ENCODE results near the gene SAYSD1. TPM values are rescaled to one million over a fixed set of nuclear protein-coding genes. Genes with fewer than 3 reads are reported as not detected.

The SAYSD1 gene
- total and polyA plus RNA-seq, 2 of the 8 experiments (the other 6 are each of a cell fraction or from before 2014, with no cell fraction given): 6.7 to 7.9 TPM

GRCh38 chr6:39118921-39119320 is 3.9 kb upstream of the SAYSD1 start:
- Histone ChIP-seq H4K5ac (ENCODE audit: insufficient read length, low read depth, low read length) (no peak overlapping the region), H2BK15ac (ENCODE audit: low read length) (no peak overlapping the region), H3K4me3 (ENCODE audit: extremely low read depth in 1 of 4, insufficient read depth in 2 of 4, low read depth in 3 of 4, low read length in 4 of 4) (no peak overlapping the region), H3K79me2 (ENCODE audit: control insufficient read depth in 1 of 2, insufficient read depth in 2 of 2, low read length in 2 of 2) (no peaks in the 10 kb centered on the region), H3K4me1 (replicated peaks in 1 of 4; ENCODE audit: control insufficient read depth in 3 of 4, insufficient read depth in 4 of 4, low read length in 3 of 4) (peaks cover 0 to 6% (median 5%) of the 10 kb centered on the region in 4 experiments; a peak in 5 of 7 replicates), H4K8ac (ENCODE audit: extremely low read depth, insufficient read depth, low read length) (no peak overlapping the region), H2AK5ac (ENCODE audit: low read depth, low read length) (no peak overlapping the region), H2BK120ac (replicated peaks; ENCODE audit: low read depth, low read length) (no peak overlapping the region), H3K4me2 (ENCODE audit: insufficient read depth in 1 of 2, low read depth in 2 of 2, low read length in 2 of 2) (no peak overlapping the region), H3K9me3 (ENCODE audit: insufficient read depth in 2 of 2, low read depth in 1 of 2, low read length in 1 of 2) (no peaks in the 10 kb centered on the region), H2BK5ac (ENCODE audit: low read depth, low read length) (no peak overlapping the region), H2BK20ac (ENCODE audit: low read length) (no peak overlapping the region), H3K9ac (replicated peaks in 1 of 4; ENCODE audit: extremely low read depth in 1 of 4, low read depth in 3 of 4, low read length in 3 of 4) (no peak overlapping the region), H3K18ac (ENCODE audit: extremely low read depth, low read length) (no peak overlapping the region), H3K14ac (ENCODE audit: insufficient read length) (no peak overlapping the region), H3K36me3 (ENCODE audit: control insufficient read depth in 2 of 4, insufficient read depth in 4 of 4, low read length in 3 of 4) (no peaks in the 10 kb centered on the region), H4K20me1 (replicated peaks in 1 of 2; ENCODE audit: control insufficient read depth in 1 of 2, insufficient read depth in 2 of 2, low read length in 2 of 2) (no peaks in the 10 kb centered on the region), H2BK12ac (ENCODE audit: low read depth, low read length) (no peak overlapping the region), H3K79me1 (ENCODE audit: low read depth, low read length) (no peaks in the 10 kb centered on the region), H4K91ac (replicated peaks; ENCODE audit: insufficient read length, low read length) (no peak overlapping the region), H2AFZ (ENCODE audit: low read length) (no peak overlapping the region), H3K23me2 (ENCODE audit: low read depth, low read length) (peaks cover 4% of the 10 kb centered on the region; the same call in 1 of the 2 replicates), H3K27ac (ENCODE audit: low read depth, low read length) (no peak overlapping the region), H3K4ac (replicated peaks; ENCODE audit: insufficient read length, low read depth, low read length) (no peak overlapping the region), H3K23ac (ENCODE audit: insufficient read length) (no peak overlapping the region), H3K27me3 (replicated peaks in 1 of 4; ENCODE audit: control insufficient read depth in 3 of 4, extremely low read depth in 1 of 4, insufficient read depth in 3 of 4, low read length in 3 of 4) (0 out of 7 replicates have a peak, but pooled peaks cover 0 to 2% (median 1%) of the 10 kb centered on the region in 4 experiments), H3K56ac (replicated peaks; ENCODE audit: insufficient read length, low read depth, low read length) (no peak overlapping the region)
- CTCF ChIA-PET (ENCODE audit: partially characterized antibody): interaction anchor here (0.7 to 2.0 kb wide), 6 partner anchors 13 to 188 kb away, joined by 3 to 9 read pairs (median 4); no protein-coding TSS in a partner anchor
- POLR2A ChIA-PET (ENCODE audit: partially characterized antibody): no interaction called here
- no peak for DNase-seq (ENCODE audit: low read depth in 1 of 2, low spot score in 2 of 2)
- no peak for FAIRE-seq
- WGBS, 2 experiments (ENCODE audit: extremely low coverage in 1 of 2, insufficient coverage in 1 of 2, insufficient read length in 1 of 2, insufficient replicate concordance in 2 of 2, low coverage in 1 of 2, low lambda C conversion rate in 2 of 2, missing lambda C conversion rate in 1 of 2): 92% methylated on average over 4 of the region's 4 CpGs; no CpG with 5 or more reads in 1 of the 2 experiments
- TF ChIP-seq HDAC2 (IDR thresholded peaks at IDR 0.05; ENCODE audit: borderline replicate concordance in 1 of 2, low read depth in 2 of 2, low read length in 2 of 2): no peak
- TF ChIP-seq JUN (IDR thresholded peaks at IDR 0.05; ENCODE audit: low read depth, low read length): no peak
- TF ChIP-seq SIX5 (IDR thresholded peaks at IDR 0.05; ENCODE audit: low read depth, low read length): no peak
- no peak for TF ChIP-seq YY1 (IDR thresholded peaks at IDR 0.05; ENCODE audit: low read depth, low read length)
- TF ChIP-seq CHD1 (IDR thresholded peaks at IDR 0.05; ENCODE audit: low read depth, low read length): no peak
- TF ChIP-seq TAF7 (optimal IDR thresholded peaks at IDR 0.05; ENCODE audit: borderline replicate concordance, low read depth, low read length): no peak
- no peak for TF ChIP-seq ATF2 (IDR thresholded peaks at IDR 0.05; ENCODE audit: low read length)
- no peak for TF ChIP-seq CEBPB (IDR thresholded peaks at IDR 0.05; ENCODE audit: low read depth, low read length)
- TF ChIP-seq USF2 (IDR thresholded peaks at IDR 0.05; ENCODE audit: low read length): no peak
- no peak for TF ChIP-seq NANOG (IDR thresholded peaks at IDR 0.05; ENCODE audit: insufficient read depth, low read depth, low read length, poor library complexity, severe bottlenecking)
- no peak for TF ChIP-seq POU5F1 (IDR thresholded peaks at IDR 0.05; ENCODE audit: low read depth, low read length)

Measured in H1 (cell line).